ENCODE data around the gene EPB41L2.

The EPB41L2 gene

DNA sequence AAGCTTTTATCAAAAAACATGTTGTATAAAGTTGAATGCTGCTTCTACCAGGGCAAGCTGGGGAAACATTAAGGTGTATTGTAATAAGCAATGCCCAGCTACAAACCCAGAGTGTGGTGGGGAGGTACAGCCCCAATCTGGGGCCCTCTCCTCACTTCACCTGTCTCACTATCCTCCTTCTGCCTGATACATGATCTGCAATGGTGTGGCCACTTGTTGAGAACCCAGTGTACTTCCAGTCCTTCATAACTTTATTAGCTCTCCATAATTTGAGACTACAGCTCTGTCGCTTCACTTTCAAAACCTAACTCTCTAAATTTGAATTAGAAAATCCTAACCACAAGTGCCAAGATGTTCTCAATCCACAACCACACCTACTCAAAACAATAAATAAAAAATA is 84.9 kb downstream of the EPB41L2 start:
- no peak for DNase-seq (ENCODE audit: low spot score)

GRCh38 chr6:130975325-130975724 is 87.7 kb downstream of the EPB41L2 start:
- no peak for DNase-seq (ENCODE audit: low spot score)

- no peak for DNase-seq (ENCODE audit: low spot score)
Observed at GRCh38 chr6:130973521-130974277, 89.3 kb downstream of the EPB41L2 start.

- DNase-seq (ENCODE audit: low spot score): no peak
Observed at GRCh38 chr6:130971504-130971903, 91.5 kb downstream of the EPB41L2 start.

- no peak for DNase-seq (ENCODE audit: low spot score)
Observed at GRCh38 chr6:130970839-130971410, 92.1 kb downstream of the EPB41L2 start.

- DNase-seq (ENCODE audit: low spot score): no peak
Observed at GRCh38 chr6:130969791-130970491, 93.1 kb downstream of the EPB41L2 start.

DNA sequence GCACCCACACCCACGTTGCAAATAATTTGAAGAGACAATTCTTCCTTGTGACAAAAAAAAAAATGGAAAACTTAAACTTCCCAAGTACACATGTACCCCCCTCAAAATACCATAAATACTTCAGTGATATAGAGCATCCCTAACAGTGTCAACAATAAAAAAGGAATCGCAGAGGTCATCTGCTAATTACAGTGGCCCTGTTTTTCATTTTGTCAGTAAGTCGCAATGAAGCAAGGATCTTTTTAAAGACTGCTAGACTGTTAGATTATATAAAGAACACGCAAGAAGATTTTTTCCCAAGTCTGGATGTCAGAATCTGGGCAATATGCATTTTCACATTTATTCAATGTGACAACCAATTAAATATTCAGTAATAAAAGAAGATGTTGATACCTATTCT is 93.9 kb downstream of the EPB41L2 start:
- DNase-seq (ENCODE audit: low spot score): no peak

DNA sequence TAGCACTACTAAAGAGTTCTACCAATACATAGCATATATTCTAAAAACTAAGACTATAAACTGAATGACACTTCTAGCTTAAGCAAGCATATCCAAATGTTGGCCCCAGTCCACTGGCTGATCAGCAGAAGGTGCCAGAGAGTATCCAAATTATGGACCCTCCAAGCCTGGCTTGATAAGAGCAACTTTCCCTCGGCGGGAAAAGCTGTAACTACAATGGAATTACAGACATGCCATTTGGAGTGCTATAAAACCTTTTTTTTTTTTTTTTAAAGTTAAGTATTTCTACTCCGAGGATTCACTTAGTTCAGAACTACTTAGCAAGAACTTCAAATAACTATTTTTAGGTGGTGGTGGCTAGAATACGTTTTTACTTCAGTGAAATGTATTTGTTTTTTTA is 94.6 kb downstream of the EPB41L2 start:
- no peak for DNase-seq (ENCODE audit: low spot score)

DNA sequence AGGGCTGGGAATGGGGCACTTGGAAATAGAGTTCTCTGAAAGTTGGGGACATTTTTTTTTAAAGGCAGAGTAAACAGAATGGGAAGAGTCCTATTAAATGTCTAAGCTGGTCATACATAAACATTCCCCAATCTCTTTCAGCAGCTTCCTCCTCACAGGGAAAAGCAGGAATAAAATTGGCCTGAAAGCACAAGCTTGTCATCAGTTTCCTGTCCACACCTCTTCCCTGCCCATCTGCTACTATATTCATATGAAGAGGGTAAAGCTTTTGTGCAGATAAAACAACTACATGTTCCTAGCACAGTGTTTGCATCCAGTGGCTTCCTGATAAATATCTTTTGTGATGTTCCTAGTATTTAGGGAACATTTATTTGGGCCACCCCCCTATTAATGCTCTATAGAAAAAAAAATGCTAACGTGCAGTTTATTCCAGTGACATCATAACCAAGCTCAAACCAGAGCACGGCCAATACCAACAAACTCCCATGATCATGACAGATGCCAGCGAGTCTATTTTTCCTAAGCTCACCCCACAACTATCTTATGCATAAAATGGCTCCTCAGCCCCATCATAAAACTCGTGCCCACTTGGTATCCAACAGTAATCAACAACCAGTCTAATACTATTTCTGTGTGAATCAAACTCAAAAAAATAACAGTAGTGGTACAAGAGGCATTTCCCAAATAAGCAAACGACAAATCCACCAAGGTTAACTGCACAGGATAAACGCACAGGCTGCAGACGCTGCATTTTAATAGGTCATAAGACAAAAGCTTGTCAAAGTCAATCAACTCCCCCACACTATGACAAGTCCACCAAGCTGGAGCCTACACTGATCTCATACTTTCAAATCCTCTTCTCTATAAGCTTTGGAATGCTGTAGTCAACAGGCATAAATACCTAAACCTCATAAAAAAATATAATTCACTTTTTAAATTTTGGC is 95.3 kb downstream of the EPB41L2 start:
- peak; percentile 50 for DNase-seq (ENCODE audit: low spot score)

GRCh38 chr6:130966344-130966980 is 96.6 kb downstream of the EPB41L2 start:
- DNase-seq (ENCODE audit: low spot score): no peak

DNA sequence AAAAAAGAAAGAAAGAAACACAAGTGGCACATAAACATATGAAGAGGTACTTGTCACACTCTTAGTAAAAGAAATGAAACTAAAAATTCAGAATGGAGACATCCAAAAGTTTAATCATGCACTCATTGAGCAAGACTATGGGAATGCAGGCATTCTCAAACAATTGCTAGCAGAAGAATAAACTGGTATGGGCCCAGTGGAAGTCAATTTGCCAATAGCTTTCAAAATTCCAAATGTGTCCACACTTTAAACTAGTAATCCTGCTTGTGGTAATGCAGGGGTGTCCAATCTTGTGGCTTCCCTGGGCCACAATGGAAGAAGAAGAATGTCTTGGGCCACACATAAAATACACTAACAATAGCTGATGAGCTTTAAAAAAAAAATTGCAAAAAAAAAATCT is 97.4 kb downstream of the EPB41L2 start:
- DNase-seq (ENCODE audit: low spot score): no peak

- no peak for DNase-seq (ENCODE audit: low spot score)
Observed at GRCh38 chr6:130964808-130965604, 98.0 kb downstream of the EPB41L2 start.

DNA sequence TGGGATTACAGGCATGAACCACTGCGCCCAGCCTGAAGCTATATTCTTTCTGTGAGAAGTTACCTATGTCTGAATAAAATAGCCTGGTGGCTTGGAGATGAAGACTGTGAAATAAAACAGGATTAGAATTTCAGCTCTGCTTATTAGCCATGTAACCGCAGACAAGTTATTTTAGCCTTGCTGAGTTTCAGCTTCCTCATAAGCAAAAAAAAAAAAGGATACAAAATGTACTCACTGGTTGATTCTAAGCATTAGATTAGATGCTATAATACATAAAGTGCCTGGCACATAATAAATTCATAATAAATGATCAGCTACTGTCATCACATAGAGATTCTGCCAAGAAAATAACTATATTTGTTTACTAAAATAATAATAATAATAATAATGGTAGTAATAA is 98.8 kb downstream of the EPB41L2 start:
- DNase-seq (ENCODE audit: low spot score): no peak

- DNase-seq (ENCODE audit: low spot score): no peak
Observed at GRCh38 chr6:130962966-130963365, 100.1 kb downstream of the EPB41L2 start.

- no peak for DNase-seq (ENCODE audit: low spot score)
Observed at GRCh38 chr6:130961148-130961547, 101.9 kb downstream of the EPB41L2 start.

GRCh38 chr6:130959951-130960350 is 103.1 kb downstream of the EPB41L2 start:
- no peak for DNase-seq (ENCODE audit: low spot score)

- DNase-seq (ENCODE audit: low spot score): no peak
Observed at GRCh38 chr6:130958468-130958867, 104.6 kb downstream of the EPB41L2 start.

DNA sequence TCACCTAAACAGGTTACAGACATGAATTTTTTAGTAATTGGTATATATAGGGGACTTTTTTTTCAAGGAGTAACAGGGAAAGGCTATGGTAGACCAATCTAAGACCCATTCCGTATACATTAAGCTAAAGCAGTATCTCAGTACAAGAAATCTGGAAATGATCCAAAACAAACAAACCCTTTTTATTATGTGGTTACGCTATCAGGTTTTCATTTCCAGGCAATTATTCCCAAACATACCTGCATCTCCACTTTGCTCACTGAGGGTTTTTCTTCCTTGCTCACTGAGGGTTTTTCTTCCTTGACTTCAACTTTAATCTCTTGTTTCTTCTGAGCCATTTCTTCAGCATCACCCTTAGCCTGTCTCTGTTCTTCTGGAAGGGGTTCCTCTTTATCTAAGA is 107.3 kb downstream of the EPB41L2 start:
- DNase-seq (ENCODE audit: low spot score): no peak

GRCh38 chr6:130949553-130949952 is 113.5 kb downstream of the EPB41L2 start:
- no peak for DNase-seq (ENCODE audit: low spot score)

- no peak for DNase-seq (ENCODE audit: low spot score)
Observed at GRCh38 chr6:130947464-130947863, 115.6 kb downstream of the EPB41L2 start.

- no peak for DNase-seq (ENCODE audit: low spot score)
Observed at GRCh38 chr6:130946076-130946475, 117.0 kb downstream of the EPB41L2 start.
